Neural progenitor cell (in vitro differentiated cells): Measurements from ENCODE around the gene NIT1. TPM values are rescaled to one million over a fixed set of nuclear protein-coding genes. Genes with fewer than 3 reads are reported as not detected.

Experiments used
- DNase-seq: peaks from one replicate; pipeline ENCODE4 v3.0.0-alpha.2; 2016; ENCODE audit warnings: low spot score
- H2AFZ ChIP-seq: fragments of 200-600 bp; sonication (generic); replicated peaks from 2 replicates; pipeline ENCODE4 v1.6.1; 2016; ENCODE audit warnings: antibody characterized with exemption
- H3F3A ChIP-seq: fragments of 200-600 bp; sonication (generic); 2 replicates; pipeline ENCODE4 v1.6.1; 2016; ENCODE audit warnings: antibody characterized with exemption, low read depth
- H3K27ac ChIP-seq: fragments of 200-600 bp; sonication (generic); 2 replicates; pipeline ENCODE4 v1.5.1; 2016; ENCODE audit warnings: mild to moderate bottlenecking
- H3K27me3 ChIP-seq: fragments of 200-600 bp; sonication (generic); 2 replicates; pipeline ENCODE4 v1.6.1; 2016; ENCODE audit warnings: mild to moderate bottlenecking, moderate library complexity
- H3K36me3 ChIP-seq: fragments of 200-600 bp; sonication (generic); 2 replicates; pipeline ENCODE4 v1.5.1; 2016
- H3K4me1 ChIP-seq: fragments of 200-600 bp; sonication (generic); 2 replicates; pipeline ENCODE4 v1.6.1; 2016; ENCODE audit warnings: mixed run types
- H3K4me2 ChIP-seq: fragments of 200-600 bp; sonication (generic); 2 replicates; pipeline ENCODE4 v1.6.1; 2016
- H3K4me3 ChIP-seq: fragments of 200-600 bp; sonication (generic); 2 replicates; pipeline ENCODE4 v1.5.1; 2016
- H3K79me2 ChIP-seq: fragments of 200-600 bp; sonication (generic); 2 replicates; pipeline ENCODE4 v1.6.1; 2016; ENCODE audit warnings: low read depth
- H3K9ac ChIP-seq: fragments of 200-600 bp; sonication (generic); 2 replicates; pipeline ENCODE4 v1.6.1; 2016
- H3K9me3 ChIP-seq: fragments of 200-600 bp; sonication (generic); 2 replicates; pipeline ENCODE4 v1.5.1; 2016; ENCODE audit warnings: low read depth
- H4K20me1 ChIP-seq: fragments of 200-600 bp; sonication (generic); 2 replicates; pipeline ENCODE4 v1.6.1; 2016; ENCODE audit warnings: low read depth
- H3K27ac Mint-ChIP-seq: 3 replicates; pipeline ENCODE4 v1.8.0; 2021; ENCODE audit warnings: mixed read lengths
- H3K27me3 Mint-ChIP-seq: 2 replicates; pipeline ENCODE4 v1.8.0; 2022; ENCODE audit warnings: low read depth, mild to moderate bottlenecking, inconsistent platforms, moderate library complexity, mixed read lengths; ENCODE audit not compliant: insufficient read depth
- H3K36me3 Mint-ChIP-seq: 3 replicates; pipeline ENCODE4 v1.8.0; 2021; ENCODE audit warnings: mixed read lengths
- H3K4me1 Mint-ChIP-seq: 3 replicates; pipeline ENCODE4 v1.8.0; 2021; ENCODE audit warnings: mixed read lengths
- H3K4me3 Mint-ChIP-seq: 3 replicates; pipeline ENCODE4 v1.8.0; 2021; ENCODE audit warnings: mild to moderate bottlenecking, moderate library complexity, mixed read lengths
- H3K9me3 Mint-ChIP-seq: 3 replicates; pipeline ENCODE4 v1.8.0; 2020; ENCODE audit warnings: mixed read lengths
- CTCF ChIP-seq: fragments of 200-600 bp; sonication (generic); IDR thresholded peaks from 2 replicates; pipeline ENCODE4 v1.5.1; 2017; ENCODE audit warnings: antibody characterized with exemption, mild to moderate bottlenecking
- EZH2 ChIP-seq: fragments of 200-600 bp; sonication (generic); IDR thresholded peaks from 2 replicates; pipeline ENCODE4 v1.6.1; 2017; ENCODE audit warnings: antibody characterized with exemption, mild to moderate bottlenecking, moderate library complexity
- EZH2phosphoT487 ChIP-seq: fragments of 200-600 bp; sonication (generic); IDR thresholded peaks from 2 replicates; pipeline ENCODE4 v1.6.1; 2017; ENCODE audit warnings: antibody characterized with exemption
- total RNA-seq: library from RNA; depleted of rRNA; stranded (reverse); fragments of >200 nt; gene quantifications from 2 replicates; pipeline ENCODE4 v1.2.3, GENCODE V29; 2015; ENCODE audit warnings: low replicate concordance

NIT1 gene
- total RNA-seq, 1 donor from 2014 or later: 39.5 TPM

- Histone ChIP-seq H3K27ac (no peak overlapping the region), H3K4me3 (no peak overlapping the region), H3K9ac (peak overlapping the region; percentile 3), H3K27me3 (no peaks in the 10 kb centered on the region), H3K79me2 (peaks cover 11% of the 10 kb centered on the region), H2AFZ (no peak overlapping the region), H3F3A (peaks cover 43% of the 10 kb centered on the region), H4K20me1 (no peaks in the 10 kb centered on the region), H3K4me2 (no peak overlapping the region), H3K36me3 (no peaks in the 10 kb centered on the region), H3K9me3 (no peaks in the 10 kb centered on the region), H3K4me1 (peaks cover 6% of the 10 kb centered on the region)
- Mint-ChIP-seq H3K27me3 (peaks cover 9% of the 10 kb centered on the region), H3K36me3 (peaks cover 20% of the 10 kb centered on the region), H3K4me3 (no peak overlapping the region), H3K27ac (peak overlapping the region; percentile 3), H3K9me3 (no peaks in the 10 kb centered on the region), H3K4me1 (peaks cover 48% of the 10 kb centered on the region)
- DNase-seq: no peak
- TF ChIP-seq EZH2phosphoT487: no peak
- TF ChIP-seq CTCF: no peak
- no peak for TF ChIP-seq EZH2
Observed at GRCh38 chr1:161162806-161163205, 44.9 kb downstream of the NIT1 start.

- no peak overlapping the region for H3K27ac Mint-ChIP-seq
- peaks cover 47% of the 10 kb centered on the region for H3K4me1 Mint-ChIP-seq
- H3K27me3 Mint-ChIP-seq: peaks cover 9% of the 10 kb centered on the region
Observed at GRCh38 chr1:161163793-161164192, 45.9 kb downstream of the NIT1 start.

GRCh38 chr1:161164901-161165610, 47.2 kb downstream of the NIT1 start:
- Histone ChIP-seq H3K27me3 (no peaks in the 10 kb centered on the region), H3K4me1 (peaks cover 4% of the 10 kb centered on the region), H3F3A (peaks cover 27% of the 10 kb centered on the region), H2AFZ (no peak overlapping the region), H3K36me3 (no peaks in the 10 kb centered on the region), H3K79me2 (peaks cover 6% of the 10 kb centered on the region), H4K20me1 (no peaks in the 10 kb centered on the region), H3K4me3 (peak overlapping the region; percentile 64), H3K4me2 (peak overlapping the region; percentile 89), H3K9me3 (no peaks in the 10 kb centered on the region), H3K27ac (no peak overlapping the region), H3K9ac (no peak overlapping the region)
- Mint-ChIP-seq H3K36me3 (peaks cover 26% of the 10 kb centered on the region), H3K4me3 (peak overlapping the region; percentile 79), H3K27ac (peak overlapping the region; percentile 76), H3K9me3 (no peaks in the 10 kb centered on the region), H3K27me3 (peaks cover 7% of the 10 kb centered on the region), H3K4me1 (peaks cover 40% of the 10 kb centered on the region)
- no peak for DNase-seq
- TF ChIP-seq CTCF (no peak), EZH2 (no peak), EZH2phosphoT487 (no peak)

More at GRCh38 chr1:161163793-161164192, 45.9 kb downstream of the NIT1 start:
- Histone ChIP-seq H3K79me2 (peaks cover 11% of the 10 kb centered on the region), H3K27me3 (no peaks in the 10 kb centered on the region), H3K4me2 (no peak overlapping the region), H3K36me3 (no peaks in the 10 kb centered on the region), H3F3A (peaks cover 33% of the 10 kb centered on the region), H3K9ac (no peak overlapping the region), H2AFZ (no peak overlapping the region), H3K27ac (no peak overlapping the region), H3K9me3 (no peaks in the 10 kb centered on the region), H3K4me3 (no peak overlapping the region), H3K4me1 (peaks cover 6% of the 10 kb centered on the region), H4K20me1 (no peaks in the 10 kb centered on the region)
- no peaks in the 10 kb centered on the region for H3K9me3 Mint-ChIP-seq
- peaks cover 22% of the 10 kb centered on the region for H3K36me3 Mint-ChIP-seq
- no peak overlapping the region for H3K4me3 Mint-ChIP-seq
- no peak for TF ChIP-seq EZH2
- no peak for TF ChIP-seq CTCF
- no peak for TF ChIP-seq EZH2phosphoT487
- DNase-seq: no peak
